ENCODE data around the gene SFRP2.

GRCh38 chr4:153799694-153800074 lies 10.8 kb upstream of the SFRP2 start:
- no peak for TF ChIP-seq CTCF (IDR thresholded peaks at IDR 0.05)
- TF ChIP-seq POLR2AphosphoS5 (IDR thresholded peaks at IDR 0.05): peak in 2 of 3 donors; percentile 22 to 73

Data from breast epithelium (tissue), 3 donors.